H9 (cell line): ENCODE results near the gene DTWD2. TPM values are rescaled to one million over a fixed set of nuclear protein-coding genes. Genes with fewer than 3 reads are reported as not detected.

Experiments used
- DNase-seq: peaks from one replicate; pipeline ENCODE4 v3.0.0-alpha.2; 2017
- H2AFZ ChIP-seq: one replicate; pipeline ENCODE4 v1.6.1; 2013; ENCODE audit warnings: mild to moderate bottlenecking, low read length, control low read depth, moderate library complexity
- H2AK5ac ChIP-seq: 2 replicates; pipeline ENCODE4 v1.6.1; 2013; ENCODE audit warnings: low read length, control low read depth, mixed read lengths; ENCODE audit not compliant: insufficient read length
- H2BK120ac ChIP-seq: one replicate; pipeline ENCODE4 v1.6.1; 2013; ENCODE audit warnings: low read depth, mild to moderate bottlenecking, low read length, control low read depth, inconsistent platforms; ENCODE audit not compliant: poor library complexity, severe bottlenecking
- H2BK12ac ChIP-seq: 2 replicates; pipeline ENCODE4 v1.6.1; 2013; ENCODE audit warnings: low read length, control low read depth, mixed read lengths, low read depth; ENCODE audit not compliant: insufficient read length
- H2BK15ac ChIP-seq: 2 replicates; pipeline ENCODE4 v1.6.1; 2013; ENCODE audit warnings: low read depth, low read length, control low read depth
- H2BK20ac ChIP-seq: one replicate; pipeline ENCODE4 v1.6.1; 2013; ENCODE audit warnings: low read depth, mild to moderate bottlenecking, low read length, control low read depth, inconsistent platforms; ENCODE audit not compliant: poor library complexity, severe bottlenecking
- H2BK5ac ChIP-seq: 2 replicates; pipeline ENCODE4 v1.6.1; 2013; ENCODE audit warnings: low read length, control low read depth, mixed read lengths; ENCODE audit not compliant: insufficient read length
- H3K14ac ChIP-seq: 2 replicates; pipeline ENCODE4 v1.6.1; 2013; ENCODE audit warnings: low read length, control low read depth; ENCODE audit not compliant: insufficient read depth
- H3K18ac ChIP-seq: 2 replicates; pipeline ENCODE4 v1.6.1; 2013; ENCODE audit warnings: low read depth, mild to moderate bottlenecking, mixed read lengths, low read length, control low read depth; ENCODE audit not compliant: insufficient read length
- H3K23ac ChIP-seq: 2 replicates; pipeline ENCODE4 v1.6.1; 2013; ENCODE audit warnings: low read length, control low read depth, mixed read lengths, low read depth; ENCODE audit not compliant: insufficient read length
- H3K23me2 ChIP-seq: 2 replicates; pipeline ENCODE4 v1.6.1; 2013; ENCODE audit warnings: low read depth, mild to moderate bottlenecking, mixed read lengths, low read length, control low read depth; ENCODE audit not compliant: insufficient read length, poor library complexity, severe bottlenecking
- H3K27ac ChIP-seq: 2 replicates; pipeline ENCODE4 v1.5.1; 2013; ENCODE audit warnings: low read length, control low read depth, mixed read lengths, low read depth; ENCODE audit not compliant: insufficient read length
- H3K27me3 ChIP-seq: 2 replicates; pipeline ENCODE4 v1.6.1; 2013; ENCODE audit warnings: low read length, control low read depth, inconsistent platforms; ENCODE audit not compliant: insufficient read depth
- H3K4ac ChIP-seq: 2 replicates; pipeline ENCODE4 v1.6.1; 2013; ENCODE audit warnings: low read depth, mild to moderate bottlenecking, control low read depth, inconsistent platforms, low read length, moderate library complexity
- H3K4me1 ChIP-seq: 2 replicates; pipeline ENCODE4 v1.6.1; 2013; ENCODE audit warnings: low read length, control low read depth, inconsistent platforms; ENCODE audit not compliant: insufficient read depth
- H3K4me2 ChIP-seq: 2 replicates; pipeline ENCODE4 v1.6.1; 2013; ENCODE audit warnings: low read length, control low read depth, mixed read lengths; ENCODE audit not compliant: insufficient read length, insufficient read depth
- H3K56ac ChIP-seq: 2 replicates; pipeline ENCODE4 v1.6.1; 2013; ENCODE audit warnings: low read depth, mild to moderate bottlenecking, mixed read lengths, low read length, control low read depth; ENCODE audit not compliant: insufficient read length
- H3K79me1 ChIP-seq: 2 replicates; pipeline ENCODE4 v1.6.1; 2013; ENCODE audit warnings: low read depth, mild to moderate bottlenecking, moderate library complexity, low read length, control low read depth, inconsistent platforms; ENCODE audit not compliant: insufficient read depth, poor library complexity, severe bottlenecking
- H3K79me2 ChIP-seq: 2 replicates; pipeline ENCODE4 v1.6.1; 2013; ENCODE audit warnings: low read length, control low read depth, inconsistent platforms; ENCODE audit not compliant: insufficient read depth
- H3K9ac ChIP-seq: 2 replicates; pipeline ENCODE4 v1.6.1; 2013; ENCODE audit warnings: low read length, control low read depth, mixed read lengths; ENCODE audit not compliant: insufficient read length; ENCODE audit errors: extremely low read depth
- H3K9me3 ChIP-seq: one replicate; pipeline ENCODE4 v1.6.1; 2013; ENCODE audit warnings: low read depth, low read length, inconsistent platforms; ENCODE audit not compliant: control insufficient read depth
- H3T11ph ChIP-seq: one replicate; pipeline ENCODE4 v1.6.1; 2013; ENCODE audit warnings: mild to moderate bottlenecking, low read length, control low read depth, inconsistent platforms
- H4K20me1 ChIP-seq: one replicate; pipeline ENCODE4 v1.6.1; 2013; ENCODE audit not compliant: control insufficient read depth, insufficient read length, insufficient read depth
- H4K5ac ChIP-seq: 2 replicates; pipeline ENCODE4 v1.6.1; 2013; ENCODE audit warnings: low read depth, mild to moderate bottlenecking, mixed read lengths, low read length, control low read depth; ENCODE audit not compliant: insufficient read length
- H4K8ac ChIP-seq: replicated peaks from 2 replicates; pipeline ENCODE4 v1.6.1; 2013; ENCODE audit warnings: low read length, control low read depth, mixed read lengths, low read depth; ENCODE audit not compliant: insufficient read length
- H4K91ac ChIP-seq: 2 replicates; pipeline ENCODE4 v1.6.1; 2013; ENCODE audit warnings: low read depth, mild to moderate bottlenecking, moderate library complexity, mixed read lengths, low read length, control low read depth; ENCODE audit not compliant: insufficient read length
- H3K27ac Mint-ChIP-seq, 3 experiments: 2 replicates in 2 of 3; 3 replicates in 1 of 3; pipeline ENCODE4 v1.8.0; 2020 to 2021; ENCODE audit warnings: mixed read lengths in 3 of 3, mild to moderate bottlenecking in 1 of 3, moderate library complexity in 1 of 3
- H3K27me3 Mint-ChIP-seq: 2 replicates; pipeline ENCODE4 v1.8.0; 2021; ENCODE audit warnings: low read depth, mild to moderate bottlenecking, moderate library complexity, mixed read lengths
- H3K36me3 Mint-ChIP-seq, 3 experiments: 2 replicates in 2 of 3; 3 replicates in 1 of 3; pipeline ENCODE4 v1.8.0; 2020 to 2021; ENCODE audit warnings: low read depth in 3 of 3, mixed read lengths in 3 of 3; ENCODE audit not compliant: insufficient read depth in 1 of 3
- H3K4me1 Mint-ChIP-seq, 2 experiments: 2 replicates each; pipeline ENCODE4 v1.8.0; 2020; ENCODE audit warnings: mixed read lengths in 2 of 2
- H3K4me3 Mint-ChIP-seq, 2 experiments: 2 replicates in 1 of 2; 3 replicates in 1 of 2; pipeline ENCODE4 v1.8.0; 2020 to 2021; ENCODE audit warnings: mild to moderate bottlenecking in 2 of 2, mixed read lengths in 2 of 2, moderate library complexity in 1 of 2
- H3K9me3 Mint-ChIP-seq, 2 experiments: 2 replicates in 1 of 2; 3 replicates in 1 of 2; pipeline ENCODE4 v1.8.0; 2020; ENCODE audit warnings: mild to moderate bottlenecking in 2 of 2, mixed read lengths in 2 of 2, moderate library complexity in 1 of 2
- WGBS: extraction: QIAGEN DNeasy Blood & Tissue Kit; methylation state at CpG from one replicate; pipeline ENCODE4 v1.1.7; 2013; ENCODE audit warnings: missing lambda C conversion rate, low lambda C conversion rate, mixed read lengths; ENCODE audit not compliant: insufficient read length; ENCODE audit errors: extremely low coverage; 5-methylcytosine and 5-hydroxymethylcytosine counted together
- total RNA-seq: library from RNA; stranded (reverse); gene quantifications from 2 replicates; pipeline ENCODE4 v1.2.1, GENCODE V29; 2021
- TF ChIP-seq, protein P1 (sequence below): fragments of 200-600 bp; sonication (generic); conservative IDR thresholded peaks from 3 replicates; pipeline ENCODE4 v1.8.0; 2021; ENCODE audit warnings: antibody characterized with exemption, mild to moderate bottlenecking

DTWD2 gene
- total RNA-seq, 1 experiment from 2014 or later: 10.8 TPM

DNA sequence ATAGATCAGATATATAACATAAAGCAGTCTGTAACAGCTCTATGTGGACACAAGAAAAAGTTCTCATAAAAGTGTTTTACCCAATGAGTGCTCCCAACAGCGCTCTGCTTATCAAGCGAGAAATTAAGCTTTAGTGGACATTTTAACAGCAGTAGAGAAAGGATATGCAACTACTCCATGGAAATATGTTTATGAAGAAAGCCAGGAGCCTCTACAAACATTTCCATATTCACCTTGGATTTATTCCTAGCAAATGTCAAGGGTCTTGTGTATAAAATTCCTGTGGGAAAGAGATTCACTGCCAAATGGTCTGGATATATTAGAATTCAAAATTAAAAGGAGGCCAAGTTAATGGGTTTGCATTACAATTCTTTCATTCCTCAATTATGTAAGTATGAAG, 66.5 kb downstream of the DTWD2 start:
- Histone ChIP-seq H4K8ac (no peak overlapping the region), H3K56ac (no peak overlapping the region), H3K18ac (no peak overlapping the region), H3K4me1 (peaks cover 4% of the 10 kb centered on the region; the same call in 1 of the 2 replicates), H3K14ac (no peak overlapping the region), H4K5ac (no peak overlapping the region), H3K4me2 (no peak overlapping the region), H3T11ph (no peak overlapping the region), H3K23me2 (no peaks in the 10 kb centered on the region), H2BK12ac (no peak overlapping the region), H3K23ac (no peak overlapping the region), H4K20me1 (no peaks in the 10 kb centered on the region), H3K27ac (no peak overlapping the region), H3K79me1 (no peaks in the 10 kb centered on the region), H3K27me3 (no peaks in the 10 kb centered on the region), H2BK15ac (no peak overlapping the region), H3K9me3 (no peaks in the 10 kb centered on the region), H2BK120ac (no peak overlapping the region), H4K91ac (no peak overlapping the region), H3K9ac (no peak overlapping the region), H3K79me2 (no peaks in the 10 kb centered on the region), H2BK5ac (no peak overlapping the region), H3K4ac (no peak overlapping the region), H2AFZ (no peak overlapping the region), H2BK20ac (no peak overlapping the region), H2AK5ac (no peak overlapping the region)
- H3K27ac Mint-ChIP-seq: 0 out of 7 replicates have a peak overlapping the region, but pooled peaks of 2 of the 3 experiments have one; percentile 54 to 75
- DNase-seq: no peak
- no CpG with 5 or more reads among the region's 2 CpGs for WGBS
- H3K27me3 Mint-ChIP-seq: no peaks in the 10 kb centered on the region
- no peak overlapping the region for H3K4me3 Mint-ChIP-seq
- peaks cover 19 to 31% of the 10 kb centered on the region in 2 experiments for H3K4me1 Mint-ChIP-seq
- no peaks in the 10 kb centered on the region; a peak in 1 of 5 replicates for H3K9me3 Mint-ChIP-seq
- TF ChIP-seq, protein P1, sequence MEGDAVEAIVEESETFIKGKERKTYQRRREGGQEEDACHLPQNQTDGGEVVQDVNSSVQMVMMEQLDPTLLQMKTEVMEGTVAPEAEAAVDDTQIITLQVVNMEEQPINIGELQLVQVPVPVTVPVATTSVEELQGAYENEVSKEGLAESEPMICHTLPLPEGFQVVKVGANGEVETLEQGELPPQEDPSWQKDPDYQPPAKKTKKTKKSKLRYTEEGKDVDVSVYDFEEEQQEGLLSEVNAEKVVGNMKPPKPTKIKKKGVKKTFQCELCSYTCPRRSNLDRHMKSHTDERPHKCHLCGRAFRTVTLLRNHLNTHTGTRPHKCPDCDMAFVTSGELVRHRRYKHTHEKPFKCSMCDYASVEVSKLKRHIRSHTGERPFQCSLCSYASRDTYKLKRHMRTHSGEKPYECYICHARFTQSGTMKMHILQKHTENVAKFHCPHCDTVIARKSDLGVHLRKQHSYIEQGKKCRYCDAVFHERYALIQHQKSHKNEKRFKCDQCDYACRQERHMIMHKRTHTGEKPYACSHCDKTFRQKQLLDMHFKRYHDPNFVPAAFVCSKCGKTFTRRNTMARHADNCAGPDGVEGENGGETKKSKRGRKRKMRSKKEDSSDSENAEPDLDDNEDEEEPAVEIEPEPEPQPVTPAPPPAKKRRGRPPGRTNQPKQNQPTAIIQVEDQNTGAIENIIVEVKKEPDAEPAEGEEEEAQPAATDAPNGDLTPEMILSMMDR: no peak
- H3K36me3 Mint-ChIP-seq: peaks cover 2 to 11% (median 8%) of the 10 kb centered on the region in 3 experiments; a peak in 5 of 7 replicates
